CD4-positive, alpha-beta T cell treated with Interleukin-17A for 4 hours (primary cell): ENCODE results near the gene TENM3.
A peak's percentile ranks its signal among the peaks of the same experiment; 100 is the strongest.
"Not testable (repeated sequence)": the region's sequence is repeated elsewhere in the genome, so short reads cannot be mapped to it uniquely, and the experiment has no call there.

Experiments
- DNase-seq: peaks from one replicate; pipeline ENCODE4 v3.0.0-alpha.2; 2020; ENCODE audit warnings: mixed read lengths

TENM3 gene

GRCh38 chr4:182803235-182803634 is 560.0 kb downstream of the TENM3 start:
- DNase-seq = no peak

DNA sequence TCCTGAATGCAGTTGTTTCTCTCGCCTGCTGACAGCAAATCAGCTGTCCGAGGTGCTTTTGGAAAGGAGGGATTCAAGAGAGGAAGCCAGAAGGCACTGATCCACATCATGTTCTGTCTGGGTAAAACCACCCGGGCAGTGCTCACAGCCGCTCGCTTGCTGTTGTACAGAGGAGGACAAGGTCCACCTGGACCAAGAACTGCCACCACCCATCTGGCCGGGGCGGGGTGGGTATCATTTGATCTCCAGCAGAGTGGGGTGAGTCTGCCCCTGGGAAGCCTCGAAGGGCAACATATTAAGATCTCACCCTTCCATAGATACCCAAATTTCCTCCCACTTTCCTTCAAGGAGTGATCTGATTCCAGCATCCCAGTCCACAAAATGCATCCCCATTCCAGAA is 560.9 kb downstream of the TENM3 start:
- DNase-seq = no peak

DNA sequence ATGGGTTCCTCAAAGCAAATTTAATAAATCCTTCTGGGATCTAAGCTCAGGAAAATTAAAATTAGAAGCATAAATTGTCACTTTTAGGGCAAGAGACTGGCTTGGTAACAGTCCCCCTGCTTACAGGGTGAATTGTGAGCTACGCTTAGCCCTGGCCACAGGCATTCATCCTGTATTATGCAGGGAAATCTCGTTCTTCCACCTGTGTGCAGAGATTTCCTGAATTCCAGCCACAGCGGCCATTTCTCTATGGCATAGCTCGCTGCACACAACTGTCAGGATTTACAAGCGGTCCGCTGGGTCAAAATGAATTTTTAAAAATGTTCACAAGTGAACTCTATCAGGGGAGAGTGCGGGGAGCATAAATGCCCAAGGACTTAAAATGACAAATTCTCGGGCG is 562.1 kb downstream of the TENM3 start:
- no peak for DNase-seq

DNA sequence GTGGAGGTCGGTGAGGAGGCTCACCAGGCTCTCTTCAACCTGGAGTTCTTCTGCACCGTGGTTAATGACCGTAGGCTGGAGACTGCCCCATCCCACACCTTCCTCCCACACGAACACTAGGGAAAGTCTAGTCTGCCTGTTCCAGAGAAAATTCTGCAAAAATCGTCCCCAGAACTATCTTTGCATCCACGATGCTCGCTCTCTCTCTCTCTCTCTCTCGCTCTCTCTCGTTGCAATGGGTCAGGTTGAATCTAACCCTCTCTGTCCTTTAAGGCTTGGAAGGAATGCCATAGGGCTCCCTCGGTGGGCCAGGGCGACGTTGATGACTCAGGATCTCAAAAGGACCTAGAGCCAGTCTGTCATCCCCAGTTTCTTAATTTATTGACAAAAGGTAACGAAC is 562.5 kb downstream of the TENM3 start:
- DNase-seq = no peak

GRCh38 chr4:182806259-182807252 is 563.4 kb downstream of the TENM3 start:
- DNase-seq = peak; percentile 74

DNA sequence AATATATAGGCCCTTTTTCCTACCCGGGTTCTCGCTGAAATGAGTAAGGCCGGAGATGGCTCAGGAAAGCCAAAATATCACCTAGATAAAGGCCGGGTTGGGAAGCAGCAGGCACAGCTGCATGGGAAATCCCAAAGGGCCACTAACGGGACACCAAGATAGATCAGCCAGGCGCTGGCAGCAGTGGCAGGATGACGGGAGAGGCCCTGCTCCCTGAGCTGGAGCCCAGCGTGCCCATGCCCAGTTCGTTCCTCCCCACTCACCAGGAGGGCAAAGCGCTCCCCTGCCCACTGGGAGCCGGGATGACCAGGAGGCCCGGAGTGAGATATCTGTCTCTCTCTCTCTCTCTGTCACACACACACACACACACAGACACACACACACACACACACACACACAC is 564.1 kb downstream of the TENM3 start:
- DNase-seq = no peak

DNA sequence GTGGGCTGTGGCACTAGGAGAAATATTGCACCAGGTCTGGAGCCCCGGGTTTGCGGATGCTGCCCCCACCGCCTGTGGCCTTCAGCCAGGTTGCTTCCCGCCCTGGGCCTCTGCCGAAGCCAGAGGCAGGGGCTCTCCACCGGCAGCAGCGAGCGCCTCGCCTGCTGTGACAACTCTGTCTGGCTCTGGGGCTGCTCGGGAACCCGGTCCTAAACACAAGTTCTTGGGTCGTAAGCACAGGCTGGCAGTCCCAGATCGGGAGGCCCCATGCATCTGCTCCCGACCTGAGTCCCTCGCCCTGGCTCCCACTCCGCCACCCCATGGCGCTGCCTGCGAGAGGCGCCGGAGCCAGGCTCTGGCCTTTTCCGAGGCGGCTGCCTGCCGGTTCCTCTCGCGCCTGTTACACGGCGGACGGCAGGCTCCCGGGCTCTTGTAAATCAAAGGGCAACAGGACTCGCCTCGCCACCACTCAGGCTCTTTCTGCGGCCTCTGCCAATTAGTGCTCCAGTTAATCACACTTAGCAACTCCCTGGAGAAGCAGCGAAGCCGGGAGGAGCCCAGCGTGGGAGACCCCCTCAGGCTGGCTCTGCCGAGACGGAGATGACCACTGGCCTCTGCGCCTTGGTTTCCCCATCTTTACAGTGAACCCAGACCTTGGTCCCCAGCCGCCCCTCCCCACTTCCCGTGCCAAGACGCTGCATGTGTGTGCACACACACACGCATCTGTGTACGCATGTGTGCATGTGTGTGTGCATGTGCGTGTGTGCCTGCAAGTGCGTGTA is 564.8 kb downstream of the TENM3 start:
- no peak for DNase-seq

DNA sequence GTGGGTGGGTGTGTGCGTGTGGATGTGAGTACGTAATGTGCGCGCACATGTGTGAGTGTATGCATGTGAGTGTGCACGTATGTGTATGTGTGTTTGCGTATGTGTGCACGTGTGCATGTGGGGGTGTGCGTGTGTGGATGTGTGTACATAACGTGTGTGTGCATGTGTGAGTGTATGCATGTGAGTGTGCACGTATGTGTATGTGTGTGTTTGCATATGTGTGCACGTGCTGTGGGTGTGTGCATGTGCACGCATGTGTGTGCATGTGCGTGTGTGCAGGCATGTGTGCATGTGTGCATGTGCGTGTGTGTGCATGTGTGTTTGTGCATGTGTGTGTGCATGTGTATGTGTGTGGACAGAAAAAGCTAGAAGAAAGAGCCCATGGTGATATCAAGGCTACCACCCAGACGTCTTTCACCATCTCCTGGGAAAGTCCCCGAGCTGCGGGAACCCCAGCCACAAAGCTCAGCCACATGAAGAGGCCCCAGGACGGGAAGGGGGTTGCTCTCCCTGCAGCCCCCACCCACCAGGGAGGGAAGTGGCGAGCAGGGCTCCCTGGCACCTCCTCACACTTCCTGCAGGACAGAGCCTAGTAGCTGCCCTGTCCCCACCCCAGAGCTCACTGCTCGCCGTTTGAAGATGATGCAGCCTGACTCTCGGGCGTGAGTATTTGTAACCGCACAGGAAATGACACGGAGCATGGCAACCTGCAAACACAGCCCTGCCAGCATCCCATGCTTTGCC is 565.6 kb downstream of the TENM3 start:
- peak; percentile 48 for DNase-seq

- no peak for DNase-seq
Observed at GRCh38 chr4:182809417-182810102, 566.4 kb downstream of the TENM3 start.

GRCh38 chr4:182810103-182810615 is 567.0 kb downstream of the TENM3 start:
- no peak for DNase-seq

DNA sequence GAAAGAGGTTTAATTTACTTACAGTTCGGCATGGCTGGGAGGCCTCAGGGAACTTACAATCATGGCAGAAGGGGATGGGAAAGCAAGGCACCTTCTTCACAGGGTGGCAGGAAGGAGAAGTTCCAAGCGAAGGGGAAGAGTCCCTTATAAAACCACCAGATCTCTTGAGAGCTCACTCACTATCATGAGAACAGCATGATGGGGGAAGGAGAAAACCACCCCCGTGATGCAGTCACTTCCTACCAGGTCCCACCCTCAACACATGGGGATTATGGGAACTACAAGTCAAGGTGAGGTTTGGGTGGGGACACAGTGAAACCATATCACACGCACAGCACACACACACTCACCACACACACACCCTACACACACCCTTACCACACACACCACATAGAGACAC is 569.7 kb downstream of the TENM3 start:
- no peak for DNase-seq

DNA sequence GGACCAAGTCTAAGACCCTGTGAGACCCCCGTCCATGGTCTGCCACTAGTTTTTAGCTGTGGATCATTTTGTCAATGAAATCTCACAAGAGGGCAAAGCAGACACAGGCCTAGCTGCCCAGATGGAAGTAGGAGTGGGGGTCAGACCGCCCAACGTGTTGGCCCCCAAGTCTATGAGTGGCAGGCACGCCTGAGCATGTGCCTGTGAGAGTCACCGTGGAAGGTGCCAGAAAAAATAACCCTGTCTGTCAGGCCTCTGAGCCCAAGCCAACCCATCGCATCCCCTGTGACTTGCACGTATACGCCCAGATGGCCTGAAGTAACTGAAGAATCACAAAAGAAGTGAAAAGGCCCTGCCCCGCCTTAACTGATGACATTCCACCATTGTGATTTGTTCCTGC is 570.9 kb downstream of the TENM3 start:
- DNase-seq = not testable (repeated sequence)

DNA sequence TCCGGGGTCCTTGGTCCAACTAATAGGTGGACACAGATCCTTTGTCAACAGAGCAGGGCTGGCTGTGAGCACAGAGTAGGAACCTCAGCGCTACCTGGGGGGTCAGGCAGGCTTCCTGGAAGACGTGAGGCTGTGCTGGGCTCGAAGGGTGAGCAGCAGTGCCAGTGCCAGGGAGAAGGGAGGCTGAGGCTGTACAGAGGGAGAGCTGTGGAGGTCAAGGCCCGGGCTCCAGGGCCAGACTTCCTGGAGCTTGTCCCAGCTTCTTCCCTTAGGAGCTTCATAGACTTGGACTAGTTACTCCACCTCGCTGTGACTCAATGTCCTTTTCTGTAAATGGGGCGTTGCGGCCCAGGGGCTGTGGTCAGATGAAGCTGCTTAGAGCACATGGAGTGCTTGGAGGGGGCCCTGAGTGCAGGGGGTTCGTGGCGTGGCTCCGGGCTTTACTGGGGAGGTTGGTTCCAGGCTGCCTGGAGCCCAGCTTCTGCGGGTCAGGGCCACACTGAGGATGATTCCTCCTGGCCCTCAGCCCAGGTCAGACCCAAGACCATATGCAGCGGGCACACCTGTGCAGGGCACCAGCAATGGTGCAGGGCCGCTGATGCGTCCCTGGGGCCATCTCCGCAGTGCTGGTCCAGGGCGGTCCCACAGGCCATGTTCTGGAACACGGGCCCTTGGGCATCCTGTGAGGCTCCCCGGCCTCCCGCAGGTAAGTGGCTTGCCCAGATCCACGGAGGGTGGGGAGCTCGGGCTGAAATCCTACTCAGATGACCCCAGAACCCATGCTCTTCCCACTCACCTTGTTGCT is 575.9 kb downstream of the TENM3 start:
- DNase-seq = no peak

- no peak for DNase-seq
Observed at GRCh38 chr4:182819751-182820150, 576.5 kb downstream of the TENM3 start.

- no peak for DNase-seq
Observed at GRCh38 chr4:182822554-182822953, 579.4 kb downstream of the TENM3 start.

DNA sequence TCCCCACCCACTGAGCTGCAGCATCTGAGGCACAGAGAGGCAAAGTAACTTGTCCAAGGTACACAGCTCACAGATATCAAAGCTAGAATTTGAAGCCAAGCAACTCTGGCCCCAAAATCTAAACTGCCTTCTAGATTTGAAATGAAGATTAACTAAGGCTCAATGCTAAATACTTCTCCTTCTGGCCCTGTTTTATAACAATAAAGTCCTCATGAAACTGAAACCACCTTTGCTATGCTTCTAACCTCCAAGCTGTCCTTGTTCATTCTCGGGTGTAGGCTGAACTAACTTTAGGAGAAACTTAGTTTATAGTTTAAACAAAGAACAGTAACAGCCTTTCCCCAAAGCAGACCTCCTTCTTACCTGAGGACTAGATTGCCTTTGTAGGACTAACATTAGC is 580.4 kb downstream of the TENM3 start:
- no peak for DNase-seq

DNA sequence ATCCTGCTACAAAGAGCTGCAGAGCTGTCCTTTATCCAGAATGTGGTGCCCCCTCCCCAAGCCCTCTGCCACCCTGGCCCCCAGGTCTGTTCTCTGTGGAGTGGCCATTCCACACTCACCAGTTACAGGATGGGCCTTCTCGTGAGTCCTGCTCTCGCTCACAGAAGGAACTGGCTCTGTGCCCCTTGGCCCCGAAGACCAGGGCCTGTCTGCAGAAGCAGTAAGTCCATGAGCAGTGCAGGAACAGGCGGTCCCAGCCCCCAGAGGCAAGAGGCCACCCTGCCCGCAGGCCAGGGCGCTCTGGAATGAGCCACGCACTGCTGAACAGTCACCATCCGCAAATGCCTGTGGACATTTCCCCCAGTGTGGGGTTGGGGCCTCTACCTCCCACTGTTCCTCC is 581.8 kb downstream of the TENM3 start:
- no peak for DNase-seq

GRCh38 chr4:182825786-182826185 is 582.6 kb downstream of the TENM3 start:
- no peak for DNase-seq

GRCh38 chr4:182826391-182826790 is 583.2 kb downstream of the TENM3 start:
- DNase-seq = peak; percentile 33

- DNase-seq = no peak
Observed at GRCh38 chr4:182827166-182827565, 584.0 kb downstream of the TENM3 start.

- DNase-seq = no peak
Observed at GRCh38 chr4:182827954-182828353, 584.8 kb downstream of the TENM3 start.
